ENCODE data around the gene METTL13.

Gene METTL13

GRCh38 chr1:171800342-171800741 is 18.9 kb downstream of the METTL13 start:
- Mint-ChIP-seq H3K9me3 (no peaks in the 10 kb centered on the region), H3K4me3 (no peak overlapping the region), H3K4me1 (peaks cover 20% of the 10 kb centered on the region), H3K36me3 (ENCODE audit: low read depth) (peaks cover 15% of the 10 kb centered on the region), H3K27me3 (ENCODE audit: low read depth, poor library complexity) (no peaks in the 10 kb centered on the region), H3K27ac (no peak overlapping the region)
- no peak for TF ChIP-seq CTCF (IDR thresholded peaks at IDR 0.05)
- no peak for DNase-seq

- Mint-ChIP-seq H3K36me3 (ENCODE audit: low read depth) (peaks cover 14% of the 10 kb centered on the region), H3K27ac (no peak overlapping the region)
- TF ChIP-seq CTCF (IDR thresholded peaks at IDR 0.05) = no peak
Measured at GRCh38 chr1:171800851-171801250, 19.4 kb downstream of the METTL13 start.

GRCh38 chr1:171801487-171801891 is 20.0 kb downstream of the METTL13 start:
- H3K9me3 Mint-ChIP-seq = no peaks in the 10 kb centered on the region
- H3K27ac Mint-ChIP-seq = no peak overlapping the region
- peaks cover 20% of the 10 kb centered on the region for H3K4me1 Mint-ChIP-seq
- H3K36me3 Mint-ChIP-seq (ENCODE audit: low read depth) = peaks cover 8% of the 10 kb centered on the region
- DNase-seq = peak; percentile 40
- no peaks in the 10 kb centered on the region for H3K27me3 Mint-ChIP-seq (ENCODE audit: low read depth, poor library complexity)
- peak; percentile 79 for TF ChIP-seq CTCF (IDR thresholded peaks at IDR 0.05)
- no peak overlapping the region for H3K4me3 Mint-ChIP-seq

More at GRCh38 chr1:171800851-171801250, 19.4 kb downstream of the METTL13 start:
- no peaks in the 10 kb centered on the region for H3K9me3 Mint-ChIP-seq
- DNase-seq = no peak
- no peaks in the 10 kb centered on the region for H3K27me3 Mint-ChIP-seq (ENCODE audit: low read depth, poor library complexity)
- no peak overlapping the region for H3K4me3 Mint-ChIP-seq
- peaks cover 20% of the 10 kb centered on the region for H3K4me1 Mint-ChIP-seq

GRCh38 chr1:171802207-171802606 is 20.7 kb downstream of the METTL13 start:
- Mint-ChIP-seq H3K36me3 (ENCODE audit: low read depth) (peaks cover 1% of the 10 kb centered on the region), H3K27ac (peak overlapping the region; percentile 26), H3K4me3 (no peak overlapping the region), H3K27me3 (ENCODE audit: low read depth, poor library complexity) (no peaks in the 10 kb centered on the region), H3K4me1 (peaks cover 20% of the 10 kb centered on the region), H3K9me3 (no peaks in the 10 kb centered on the region)
- no peak for DNase-seq
- no peak for TF ChIP-seq CTCF (IDR thresholded peaks at IDR 0.05)

GRCh38 chr1:171803045-171803444 is 21.6 kb downstream of the METTL13 start:
- no peak overlapping the region for H3K27ac Mint-ChIP-seq
- DNase-seq = no peak
- no peaks in the 10 kb centered on the region for H3K36me3 Mint-ChIP-seq (ENCODE audit: low read depth)
- H3K27me3 Mint-ChIP-seq (ENCODE audit: low read depth, poor library complexity) = no peaks in the 10 kb centered on the region
- H3K4me3 Mint-ChIP-seq = no peak overlapping the region
- H3K4me1 Mint-ChIP-seq = peaks cover 20% of the 10 kb centered on the region
- no peaks in the 10 kb centered on the region for H3K9me3 Mint-ChIP-seq
- TF ChIP-seq CTCF (IDR thresholded peaks at IDR 0.05) = no peak

- Mint-ChIP-seq H3K27ac (no peak overlapping the region), H3K4me1 (peaks cover 20% of the 10 kb centered on the region), H3K27me3 (ENCODE audit: low read depth, poor library complexity) (no peaks in the 10 kb centered on the region), H3K36me3 (ENCODE audit: low read depth) (no peaks in the 10 kb centered on the region), H3K9me3 (no peaks in the 10 kb centered on the region), H3K4me3 (no peak overlapping the region)
- TF ChIP-seq CTCF (IDR thresholded peaks at IDR 0.05) = no peak
- DNase-seq = no peak
Measured at GRCh38 chr1:171803461-171804022, 22.1 kb downstream of the METTL13 start.

Measured in nephron progenitor cell (in vitro differentiated cells).